HG02970 (cell line): ENCODE measurements around the gene BATF3.

Experiments used
- ATAC-seq: cut with Tn5 transposase; IDR thresholded peaks from one replicate; pipeline ENCODE4 v1.9.1; 2021; ENCODE audit warnings: mild to moderate bottlenecking, moderate library complexity, moderate number of reproducible peaks; ENCODE audit not compliant: unreplicated experiment, low FRiP score

The BATF3 gene

GRCh38 chr1:212710566-212710965, 10.9 kb upstream of the BATF3 start:
- no peak for ATAC-seq

- ATAC-seq = no peak
Observed at GRCh38 chr1:212703991-212704564, 4.4 kb upstream of the BATF3 start.

DNA sequence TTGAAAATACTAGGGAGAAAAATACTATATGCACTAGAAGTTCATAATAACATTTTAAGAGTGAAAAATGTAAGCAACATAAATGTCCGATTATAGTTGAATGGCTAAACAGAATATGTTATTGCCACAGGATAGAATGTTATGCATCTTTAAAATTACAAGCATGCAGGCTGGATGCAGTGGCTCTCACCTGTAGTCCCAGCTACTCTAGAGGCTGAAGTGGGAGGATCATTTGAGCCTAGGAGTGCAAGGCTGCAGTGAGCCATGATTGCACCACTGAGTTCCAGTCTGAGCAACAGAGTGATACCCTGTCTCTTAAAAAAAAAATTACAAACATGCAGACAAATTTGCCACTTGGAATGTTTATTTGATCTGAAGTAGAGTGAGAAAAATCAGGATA, 3.0 kb upstream of the BATF3 start:
- ATAC-seq = no peak

DNA sequence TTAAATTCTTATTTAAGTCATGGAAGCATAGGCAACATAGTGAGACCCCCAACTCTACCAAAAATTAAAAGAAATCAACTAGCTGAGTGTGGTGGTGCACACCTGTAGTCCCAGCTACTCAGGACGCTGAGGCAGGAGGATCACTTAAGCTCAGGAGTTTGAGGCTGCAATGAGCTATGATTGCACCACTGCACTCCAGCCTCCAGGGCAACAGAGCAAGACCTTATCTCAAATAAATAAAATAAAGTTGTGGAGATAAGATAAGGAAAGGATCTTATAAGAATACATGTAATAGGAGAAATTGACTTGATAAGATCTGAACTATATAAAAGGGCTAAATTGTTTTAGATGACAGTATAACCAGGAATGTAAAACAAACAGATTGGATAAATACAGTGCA, 2.3 kb upstream of the BATF3 start:
- no peak for ATAC-seq

GRCh38 chr1:212700892-212701819, 1.5 kb upstream of the BATF3 start:
- no peak for ATAC-seq

DNA sequence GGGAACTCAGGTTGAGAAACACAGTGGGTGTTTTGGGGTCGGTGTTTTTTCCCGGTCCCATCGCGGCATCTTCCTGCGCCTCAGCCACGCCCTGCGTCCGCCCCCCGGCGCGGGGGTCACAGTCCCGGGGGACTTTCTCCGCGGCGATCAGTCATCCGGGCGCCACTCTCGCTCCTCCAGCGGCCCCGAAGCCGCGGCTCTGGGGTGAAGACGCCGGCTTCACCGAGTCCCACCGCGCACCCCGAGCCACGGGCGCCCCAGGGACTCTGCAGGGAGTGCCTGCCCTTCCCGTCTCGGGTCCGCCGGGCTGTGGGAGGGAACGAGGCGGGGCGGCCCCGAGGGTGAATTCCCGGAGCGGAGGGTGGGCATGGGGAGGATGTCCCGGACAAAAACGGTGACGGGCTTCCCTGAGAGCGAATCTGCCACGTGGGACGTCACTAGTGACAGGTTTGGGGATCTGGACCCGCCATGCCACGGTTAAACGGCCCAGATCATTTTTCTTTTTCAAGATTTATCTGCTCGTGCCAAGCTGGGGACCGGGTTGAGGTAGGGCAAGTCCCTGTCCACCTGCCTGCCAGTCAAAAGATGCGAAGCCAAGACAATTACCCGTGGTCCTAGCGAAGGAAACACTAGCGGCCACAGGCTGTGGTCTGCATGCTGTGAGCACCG, 717 bp upstream of the BATF3 start:
- ATAC-seq = peak; percentile 26

DNA sequence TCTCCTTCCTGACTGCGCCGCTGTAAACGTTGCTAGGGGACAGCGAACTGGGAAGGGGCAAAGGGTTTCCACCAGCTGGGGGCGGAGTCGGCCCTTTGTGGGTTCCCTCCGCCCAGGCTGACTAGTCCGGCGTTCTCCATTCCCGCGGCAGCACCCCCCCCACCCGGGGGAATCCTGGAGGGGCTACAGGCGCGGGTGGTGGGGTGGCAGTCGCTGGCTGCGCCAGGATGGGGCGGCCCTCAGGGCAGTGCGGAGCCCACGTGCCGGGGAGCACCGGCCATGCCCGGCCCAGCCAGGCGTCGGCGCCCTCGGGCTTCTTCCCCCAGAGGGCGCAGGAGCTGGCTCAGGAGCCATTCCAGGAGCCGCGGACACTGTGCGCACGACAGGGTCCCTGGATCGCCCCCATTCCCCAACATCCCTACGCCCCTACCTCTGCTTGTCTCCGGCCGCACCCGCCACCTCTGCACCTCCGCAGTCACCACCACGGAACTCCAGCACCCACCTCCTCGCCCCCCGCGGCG, 476 bp downstream of the BATF3 start:
- ATAC-seq = peak; percentile 48

DNA sequence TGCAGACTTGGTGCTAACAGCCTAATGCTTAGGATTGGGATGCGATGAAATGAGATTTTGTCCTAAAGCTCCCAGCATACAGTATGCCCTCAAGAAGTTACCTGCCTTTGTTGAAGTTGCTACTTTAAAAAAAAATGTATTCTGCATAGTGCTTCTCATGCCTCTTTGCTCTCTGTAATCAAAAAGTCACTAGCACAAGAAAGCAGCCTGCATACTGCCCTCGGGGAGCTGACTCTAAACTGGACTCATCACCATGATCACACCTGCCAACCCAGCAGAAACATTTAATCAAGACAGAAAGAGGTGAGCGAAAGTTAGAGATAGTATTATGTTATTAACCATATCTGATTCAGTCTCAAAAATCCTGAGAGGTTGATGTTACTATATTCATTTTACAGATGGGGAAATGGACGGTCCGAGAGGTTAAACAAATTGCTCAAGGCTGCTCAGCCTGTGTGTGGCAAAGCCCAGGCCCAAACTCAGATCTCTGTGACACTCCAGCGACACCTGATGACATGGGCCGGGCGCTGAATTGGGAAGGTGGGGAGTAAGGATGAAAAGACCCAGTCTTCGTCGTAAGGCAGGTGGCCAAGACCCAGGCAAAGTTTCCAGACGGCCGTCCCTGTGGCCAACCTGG, 1.1 kb downstream of the BATF3 start:
- no peak for ATAC-seq

- ATAC-seq = no peak
Observed at GRCh38 chr1:212696721-212697331, 2.8 kb downstream of the BATF3 start.

DNA sequence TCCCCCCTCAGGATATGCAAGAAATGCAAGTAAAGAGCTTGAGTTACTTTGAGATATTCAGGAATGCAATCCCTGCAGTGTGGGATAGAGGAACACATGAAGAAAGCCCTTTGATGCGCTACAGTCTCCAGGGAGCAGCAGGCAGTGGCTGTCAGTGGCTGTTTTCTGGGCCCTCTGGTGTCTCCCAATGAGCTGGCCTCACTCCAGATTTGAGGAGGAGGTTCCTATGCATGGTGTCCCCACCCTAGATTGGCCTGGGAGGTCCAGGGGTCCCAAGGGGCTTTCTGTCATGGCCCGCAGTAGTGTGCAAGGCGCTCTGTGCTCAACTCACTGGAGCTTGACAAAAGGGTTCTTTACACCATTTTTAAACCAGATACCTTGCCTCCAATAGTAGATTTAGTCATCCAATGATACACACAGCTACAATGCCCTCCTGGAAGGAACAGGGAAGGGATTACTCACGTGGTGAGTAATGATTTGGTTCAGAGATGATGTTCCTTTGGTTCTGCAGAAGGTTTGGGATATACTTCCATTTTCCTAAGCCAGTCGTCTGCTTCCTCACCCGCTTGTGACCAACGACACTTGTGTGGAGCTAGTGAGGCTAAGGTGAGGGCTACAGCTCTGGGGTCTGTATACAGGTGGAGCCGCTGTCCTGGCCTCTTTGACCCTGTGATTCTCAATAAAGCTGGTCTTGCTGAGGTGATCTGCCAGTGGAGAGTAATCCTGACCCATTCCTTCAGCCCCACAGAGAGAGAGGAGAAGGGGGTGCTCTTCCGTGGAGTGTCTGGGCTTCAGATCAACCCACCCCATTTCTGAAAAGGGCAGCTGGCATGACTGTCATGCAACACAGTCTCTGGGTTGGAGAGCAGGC, 6.6 kb downstream of the BATF3 start:
- ATAC-seq = no peak

- no peak for ATAC-seq
Observed at GRCh38 chr1:212691561-212692071, 8.0 kb downstream of the BATF3 start.

DNA sequence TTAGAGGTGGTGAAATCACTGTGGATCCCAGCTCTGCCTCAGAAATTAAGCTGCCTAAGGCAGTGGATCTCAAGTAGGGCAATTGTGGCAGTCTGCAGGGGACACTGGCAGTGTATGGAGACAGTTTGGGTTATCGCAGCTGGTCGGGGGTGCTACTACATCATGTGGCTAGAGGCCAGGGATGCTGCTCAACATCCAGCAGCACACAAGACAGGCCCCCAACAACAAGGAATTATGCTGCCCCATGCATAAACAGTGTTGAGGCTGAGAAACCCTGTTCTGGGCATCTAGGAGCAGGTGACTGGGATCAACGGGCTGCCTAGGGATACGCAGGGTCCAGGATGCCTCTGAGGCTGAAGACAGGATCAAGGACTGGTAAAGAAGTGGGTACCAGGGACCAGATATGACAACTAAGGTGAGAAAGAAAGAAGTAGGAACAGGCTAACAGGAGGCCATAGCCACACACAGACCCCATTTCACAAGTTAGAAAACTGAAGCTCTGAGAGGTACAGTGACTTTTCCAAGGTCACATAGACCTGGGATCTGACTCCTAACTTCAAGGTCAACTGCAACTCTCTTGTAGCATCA, 8.7 kb downstream of the BATF3 start:
- no peak for ATAC-seq

DNA sequence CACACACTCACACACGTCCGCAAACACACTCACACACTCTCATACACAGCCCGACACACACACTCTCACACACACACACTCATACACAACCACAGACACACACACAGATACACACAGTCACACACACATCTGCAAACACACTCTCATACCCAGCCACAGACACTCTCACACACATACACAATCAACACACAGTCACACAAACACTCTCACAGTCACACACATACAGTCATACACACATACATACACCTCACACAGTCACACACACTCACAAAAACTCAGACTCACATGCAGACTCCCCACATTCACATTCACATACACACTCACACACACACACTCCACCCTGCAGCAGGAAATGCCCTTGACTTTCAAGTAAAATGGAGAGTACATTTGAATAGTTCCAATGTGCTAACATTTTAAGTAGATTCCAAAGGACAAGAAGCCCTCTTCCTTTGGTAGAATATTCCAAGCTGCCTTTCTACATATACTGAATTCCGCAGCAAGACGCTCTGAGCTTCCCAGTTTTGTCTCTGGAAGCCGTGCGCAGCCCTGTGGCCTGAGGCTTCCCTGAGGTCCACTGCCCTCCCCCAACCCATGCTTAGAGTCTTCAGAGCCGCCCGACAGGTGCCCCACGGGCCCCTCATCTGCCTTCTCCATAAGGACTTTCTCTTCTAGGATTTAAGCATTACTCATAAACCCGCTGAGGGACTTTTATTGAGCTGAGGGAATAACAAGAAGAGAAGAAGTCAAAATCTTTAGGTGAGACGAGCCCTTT, 9.7 kb downstream of the BATF3 start:
- ATAC-seq = no peak

DNA sequence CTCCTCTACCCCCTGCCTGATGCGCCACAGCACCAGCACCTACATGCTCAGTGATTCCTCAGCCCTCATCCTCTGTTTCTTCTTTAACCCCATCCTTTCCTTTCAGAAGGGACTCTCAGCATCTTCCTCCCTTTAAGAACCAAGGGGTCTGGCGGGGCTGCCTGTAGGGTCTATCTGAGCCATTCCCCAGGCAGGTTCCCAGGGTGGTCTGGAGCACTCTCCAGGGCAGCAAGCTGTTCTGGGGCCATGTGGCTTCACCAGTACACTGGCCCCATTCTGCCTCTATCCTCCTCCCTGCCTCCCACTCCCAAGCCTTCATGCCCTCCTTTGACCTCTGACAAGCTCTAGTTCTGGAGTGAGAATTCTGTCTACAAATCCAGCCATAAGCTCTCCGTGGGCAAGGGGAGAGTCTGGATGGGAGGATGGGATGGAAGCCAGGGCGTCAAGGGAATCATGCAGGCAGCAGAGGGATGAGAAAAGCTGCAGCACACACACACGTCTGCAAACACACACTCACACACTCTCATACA, 10.4 kb downstream of the BATF3 start:
- no peak for ATAC-seq

DNA sequence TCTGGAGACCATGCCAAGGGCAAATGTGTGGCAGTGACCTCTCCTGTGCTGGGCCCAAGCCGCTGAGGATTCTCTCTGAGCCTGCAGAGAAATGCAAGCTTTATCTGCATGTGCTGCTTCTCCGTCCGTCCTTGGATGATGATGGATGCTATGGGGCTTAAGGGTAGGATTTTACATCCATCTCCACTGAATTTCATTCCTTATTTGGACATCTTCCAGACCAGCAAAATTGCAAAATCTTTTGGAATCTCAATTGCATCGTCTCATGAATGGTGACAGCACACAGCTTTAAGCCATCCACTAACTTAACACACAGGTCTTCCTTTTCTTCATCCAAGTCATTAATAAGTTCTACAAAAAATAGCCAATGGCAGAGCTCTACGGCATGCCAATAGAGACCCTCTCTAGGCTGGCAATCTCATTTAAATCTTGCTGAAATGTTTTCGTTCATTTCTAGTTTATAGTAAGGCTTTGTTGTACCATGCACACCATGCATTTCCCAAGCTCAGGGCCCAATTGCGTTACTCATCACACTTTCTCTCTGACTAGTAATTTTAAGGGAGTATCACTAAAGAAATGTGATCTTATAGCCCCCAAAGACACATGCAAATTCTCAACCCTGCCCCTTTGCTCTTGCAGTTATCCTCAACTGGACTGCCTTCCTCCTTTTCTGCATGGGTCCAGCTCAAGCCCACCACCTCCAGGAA, 11.1 kb downstream of the BATF3 start:
- ATAC-seq = no peak

DNA sequence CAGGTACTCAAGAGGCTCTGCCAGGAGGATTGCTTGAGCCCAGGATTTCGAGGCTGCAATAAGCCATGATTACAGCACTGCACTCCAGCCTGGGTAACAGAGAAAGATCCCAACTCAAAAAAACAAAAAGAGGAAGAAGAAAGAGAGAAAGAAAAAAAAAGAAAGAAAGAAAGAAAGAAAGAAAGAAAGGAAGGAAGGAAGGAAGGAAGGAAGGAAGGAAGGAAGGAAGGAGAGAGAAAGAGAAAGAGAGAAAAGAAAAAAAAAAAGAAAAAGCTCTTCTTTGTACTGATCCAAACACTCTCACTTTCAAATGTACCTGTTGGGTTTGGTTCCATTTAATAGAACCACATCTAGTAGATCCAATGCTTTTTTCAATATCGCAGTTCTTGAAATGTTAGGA, 11.8 kb downstream of the BATF3 start:
- no peak for ATAC-seq

DNA sequence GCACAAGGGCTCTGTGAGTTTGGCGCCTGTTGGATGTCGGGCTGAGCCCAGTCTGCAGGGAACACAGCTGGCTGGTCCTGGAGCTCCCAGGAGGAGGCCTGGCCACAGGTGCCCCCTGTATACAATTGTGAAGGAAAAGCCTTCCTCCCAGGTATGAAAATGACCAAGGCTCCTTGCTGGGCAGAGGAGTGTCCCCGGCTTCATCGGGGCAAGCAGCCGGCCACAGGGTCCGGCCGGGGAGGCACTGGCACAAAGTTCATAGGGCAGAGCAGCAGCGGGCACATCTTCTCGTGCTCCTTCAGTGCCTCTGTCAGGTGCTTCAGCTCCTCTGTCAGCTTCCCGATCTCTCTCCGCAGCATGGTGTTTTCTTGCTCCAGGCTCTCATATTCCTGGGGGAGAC, 13.0 kb downstream of the BATF3 start:
- ATAC-seq = no peak
